ENCODE data around the gene GNB5. TPM values are rescaled to one million over a fixed set of nuclear protein-coding genes. Genes with fewer than 3 reads are reported as not detected.

GNB5 gene
- total and polyA plus RNA-seq, 2 of the 13 experiments (the other 11 are each of a cell fraction or from before 2014, with no cell fraction given): 13.7 to 14.4 TPM

DNA sequence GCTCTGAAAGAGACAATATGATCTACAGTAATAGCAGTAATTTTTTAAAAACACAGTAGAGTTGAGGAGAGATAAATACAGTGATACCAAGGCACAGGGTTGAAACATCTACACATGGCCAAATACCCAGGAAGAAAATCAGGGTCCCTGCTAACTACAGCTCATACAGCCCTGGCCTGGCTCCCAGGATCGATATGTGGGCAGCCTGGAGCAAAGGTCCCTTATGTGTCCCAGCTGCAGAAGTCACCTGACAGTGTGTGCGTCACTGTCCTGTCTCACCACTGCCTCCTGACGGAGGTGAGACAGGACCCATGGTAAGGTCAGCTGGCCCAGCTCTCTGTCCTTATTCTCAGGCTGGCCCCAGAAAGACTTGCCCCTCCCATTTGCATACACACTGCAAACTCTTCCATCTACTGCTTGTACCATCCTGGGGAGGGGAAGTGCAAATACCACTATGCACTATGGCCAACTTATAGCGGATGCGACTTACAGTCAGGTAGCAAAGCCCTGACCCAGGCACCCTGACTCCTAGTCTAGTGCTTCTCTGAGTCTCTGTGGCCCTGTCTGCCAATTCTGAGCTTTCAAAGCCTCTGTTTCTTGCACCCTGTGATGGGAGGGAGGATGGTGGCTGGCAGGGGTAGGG, 56.6 kb downstream of the GNB5 start (continued):
- TF ChIP-seq, protein P1, sequence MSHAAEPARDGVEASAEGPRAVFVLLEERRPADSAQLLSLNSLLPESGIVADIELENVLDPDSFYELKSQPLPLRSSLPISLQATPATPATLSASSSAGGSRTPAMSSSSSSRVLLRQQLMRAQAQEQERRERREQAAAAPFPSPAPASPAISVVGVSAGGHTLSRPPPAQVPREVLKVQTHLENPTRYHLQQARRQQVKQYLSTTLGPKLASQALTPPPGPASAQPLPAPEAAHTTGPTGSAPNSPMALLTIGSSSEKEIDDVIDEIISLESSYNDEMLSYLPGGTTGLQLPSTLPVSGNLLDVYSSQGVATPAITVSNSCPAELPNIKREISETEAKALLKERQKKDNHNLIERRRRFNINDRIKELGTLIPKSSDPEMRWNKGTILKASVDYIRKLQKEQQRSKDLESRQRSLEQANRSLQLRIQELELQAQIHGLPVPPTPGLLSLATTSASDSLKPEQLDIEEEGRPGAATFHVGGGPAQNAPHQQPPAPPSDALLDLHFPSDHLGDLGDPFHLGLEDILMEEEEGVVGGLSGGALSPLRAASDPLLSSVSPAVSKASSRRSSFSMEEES (CRISPR knock-in tag; IDR thresholded peaks at IDR 0.05): peak; percentile 100
- TF ChIP-seq DR1 (CRISPR knock-in tag; IDR thresholded peaks at IDR 0.05) (0 out of 2 replicates have a peak, but pooled peaks have one; percentile 27), PAXIP1 (CRISPR knock-in tag; conservative IDR thresholded peaks at IDR 0.05) (peak; percentile 98), NR2F2 (IDR thresholded peaks at IDR 0.05; ENCODE audit: borderline replicate concordance, low read depth) (peak; percentile 41; the same call in 1 of the 2 replicates), ZFAT (CRISPR knock-in tag; conservative IDR thresholded peaks at IDR 0.05) (no peak), SIN3A (IDR thresholded peaks at IDR 0.05; ENCODE audit: borderline replicate concordance, low read depth, low read length) (no peak), ZNF121 (CRISPR knock-in tag; IDR thresholded peaks at IDR 0.05) (peak; percentile 79), NPAS2 (CRISPR knock-in tag; IDR thresholded peaks at IDR 0.05; ENCODE audit: borderline replicate concordance) (no peak), TOE1 (CRISPR knock-in tag; IDR thresholded peaks at IDR 0.05) (no peak), ZNF367 (CRISPR knock-in tag; IDR thresholded peaks at IDR 0.05; ENCODE audit: borderline replicate concordance) (no peak), BATF2 (CRISPR knock-in tag; IDR thresholded peaks at IDR 0.05) (no peak), ZNF251 (CRISPR knock-in tag; IDR thresholded peaks at IDR 0.05) (no peak), MBD4 (IDR thresholded peaks at IDR 0.05; ENCODE audit: borderline replicate concordance, low read length) (no peak), MLLT10 (CRISPR knock-in tag; IDR thresholded peaks at IDR 0.05) (no peak), TMF1 (CRISPR knock-in tag; IDR thresholded peaks at IDR 0.05; ENCODE audit: low read depth) (no peak), MED1 (CRISPR knock-in tag; IDR thresholded peaks at IDR 0.05) (peak; percentile 95), ZSCAN30 (CRISPR knock-in tag; IDR thresholded peaks at IDR 0.05) (no peak), AGO1 (IDR thresholded peaks at IDR 0.05; ENCODE audit: low read depth, low read length, poor library complexity, severe bottlenecking) (no peak)
- TF ChIP-seq, protein P2, sequence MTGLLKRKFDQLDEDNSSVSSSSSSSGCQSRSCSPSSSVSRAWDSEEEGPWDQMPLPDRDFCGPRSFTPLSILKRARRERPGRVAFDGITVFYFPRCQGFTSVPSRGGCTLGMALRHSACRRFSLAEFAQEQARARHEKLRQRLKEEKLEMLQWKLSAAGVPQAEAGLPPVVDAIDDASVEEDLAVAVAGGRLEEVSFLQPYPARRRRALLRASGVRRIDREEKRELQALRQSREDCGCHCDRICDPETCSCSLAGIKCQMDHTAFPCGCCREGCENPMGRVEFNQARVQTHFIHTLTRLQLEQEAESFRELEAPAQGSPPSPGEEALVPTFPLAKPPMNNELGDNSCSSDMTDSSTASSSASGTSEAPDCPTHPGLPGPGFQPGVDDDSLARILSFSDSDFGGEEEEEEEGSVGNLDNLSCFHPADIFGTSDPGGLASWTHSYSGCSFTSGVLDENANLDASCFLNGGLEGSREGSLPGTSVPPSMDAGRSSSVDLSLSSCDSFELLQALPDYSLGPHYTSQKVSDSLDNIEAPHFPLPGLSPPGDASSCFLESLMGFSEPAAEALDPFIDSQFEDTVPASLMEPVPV (CRISPR knock-in tag; IDR thresholded peaks at IDR 0.05): no peak
- TF ChIP-seq, protein P3, sequence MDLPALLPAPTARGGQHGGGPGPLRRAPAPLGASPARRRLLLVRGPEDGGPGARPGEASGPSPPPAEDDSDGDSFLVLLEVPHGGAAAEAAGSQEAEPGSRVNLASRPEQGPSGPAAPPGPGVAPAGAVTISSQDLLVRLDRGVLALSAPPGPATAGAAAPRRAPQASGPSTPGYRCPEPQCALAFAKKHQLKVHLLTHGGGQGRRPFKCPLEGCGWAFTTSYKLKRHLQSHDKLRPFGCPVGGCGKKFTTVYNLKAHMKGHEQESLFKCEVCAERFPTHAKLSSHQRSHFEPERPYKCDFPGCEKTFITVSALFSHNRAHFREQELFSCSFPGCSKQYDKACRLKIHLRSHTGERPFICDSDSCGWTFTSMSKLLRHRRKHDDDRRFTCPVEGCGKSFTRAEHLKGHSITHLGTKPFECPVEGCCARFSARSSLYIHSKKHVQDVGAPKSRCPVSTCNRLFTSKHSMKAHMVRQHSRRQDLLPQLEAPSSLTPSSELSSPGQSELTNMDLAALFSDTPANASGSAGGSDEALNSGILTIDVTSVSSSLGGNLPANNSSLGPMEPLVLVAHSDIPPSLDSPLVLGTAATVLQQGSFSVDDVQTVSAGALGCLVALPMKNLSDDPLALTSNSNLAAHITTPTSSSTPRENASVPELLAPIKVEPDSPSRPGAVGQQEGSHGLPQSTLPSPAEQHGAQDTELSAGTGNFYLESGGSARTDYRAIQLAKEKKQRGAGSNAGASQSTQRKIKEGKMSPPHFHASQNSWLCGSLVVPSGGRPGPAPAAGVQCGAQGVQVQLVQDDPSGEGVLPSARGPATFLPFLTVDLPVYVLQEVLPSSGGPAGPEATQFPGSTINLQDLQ (CRISPR knock-in tag; IDR thresholded peaks at IDR 0.05): 0 out of 2 replicates have a peak, but pooled peaks have one; percentile 32

Measured in HepG2 (cell line).